GM19025 (cell line): ENCODE data around the gene CXXC4.

Source experiments
- ATAC-seq: cut with Tn5 transposase; IDR thresholded peaks from one replicate; pipeline ENCODE4 v1.9.1; 2021; ENCODE audit warnings: mild to moderate bottlenecking, low read depth, moderate library complexity; ENCODE audit not compliant: unreplicated experiment

The CXXC4 gene

DNA sequence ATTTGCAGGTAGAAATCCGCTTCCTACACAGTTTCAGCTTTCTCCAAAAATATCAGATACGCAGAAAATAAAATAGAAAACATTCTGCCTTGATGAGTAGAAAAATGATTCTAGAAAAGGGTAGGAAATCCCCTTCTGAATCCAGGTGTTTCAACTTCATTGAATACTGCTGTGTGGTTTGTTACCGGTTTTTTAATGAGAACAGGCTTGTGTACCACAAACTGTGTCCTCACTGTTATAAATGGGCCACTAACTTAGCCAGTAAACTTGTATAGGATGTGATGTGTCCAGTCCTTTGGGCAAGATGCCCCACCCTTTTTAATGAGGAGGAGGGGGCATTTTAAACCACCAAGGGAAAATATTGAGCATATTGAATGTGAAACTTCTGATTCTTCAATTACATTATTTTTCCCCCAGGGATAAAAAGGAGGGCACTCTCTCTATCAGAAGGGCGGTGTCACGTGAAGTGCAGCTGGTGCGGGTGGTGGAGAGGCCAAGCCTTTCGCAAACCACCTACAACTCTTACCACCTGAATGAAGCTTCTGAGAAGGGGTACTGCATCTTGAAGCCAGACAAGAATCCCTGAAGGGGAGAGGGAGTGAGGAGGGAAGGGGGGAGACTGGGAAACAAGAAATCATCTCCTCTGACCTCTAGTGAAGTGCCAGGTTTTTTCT, 4.5 kb downstream of the CXXC4 start:
- peak; percentile 40 for ATAC-seq

- ATAC-seq, result peak; percentile 24
Measured at GRCh38 chr4:104489731-104490095, 5.0 kb downstream of the CXXC4 start.

GRCh38 chr4:104488151-104488550, 6.5 kb downstream of the CXXC4 start:
- no peak for ATAC-seq

GRCh38 chr4:104486716-104487504, 7.8 kb downstream of the CXXC4 start:
- no peak for ATAC-seq

DNA sequence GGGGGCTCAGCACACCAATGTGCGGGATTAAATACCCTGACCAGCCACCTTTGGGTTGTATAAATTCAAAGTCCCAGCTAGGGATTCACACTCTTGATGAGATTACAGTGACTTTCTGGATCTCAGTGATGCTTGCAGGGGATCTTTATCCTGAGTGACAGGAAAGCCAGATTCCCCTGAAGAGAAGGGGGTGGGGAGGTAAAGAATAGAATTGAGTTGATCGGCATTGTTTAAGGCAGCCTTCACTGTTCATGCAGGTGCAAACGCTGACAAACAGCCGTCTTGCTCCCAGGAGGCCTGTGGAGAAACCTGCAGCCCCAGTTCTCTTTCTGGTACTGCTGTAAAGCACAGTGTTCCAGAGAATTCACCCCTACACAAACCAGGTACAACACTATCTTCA, 19.0 kb downstream of the CXXC4 start:
- no peak for ATAC-seq

- ATAC-seq, result no peak
Measured at GRCh38 chr4:104472766-104473165, 21.9 kb downstream of the CXXC4 start.

GRCh38 chr4:104470770-104471169, 23.9 kb downstream of the CXXC4 start:
- no peak for ATAC-seq

GRCh38 chr4:104469794-104470193, 24.9 kb downstream of the CXXC4 start:
- ATAC-seq, result no peak

DNA sequence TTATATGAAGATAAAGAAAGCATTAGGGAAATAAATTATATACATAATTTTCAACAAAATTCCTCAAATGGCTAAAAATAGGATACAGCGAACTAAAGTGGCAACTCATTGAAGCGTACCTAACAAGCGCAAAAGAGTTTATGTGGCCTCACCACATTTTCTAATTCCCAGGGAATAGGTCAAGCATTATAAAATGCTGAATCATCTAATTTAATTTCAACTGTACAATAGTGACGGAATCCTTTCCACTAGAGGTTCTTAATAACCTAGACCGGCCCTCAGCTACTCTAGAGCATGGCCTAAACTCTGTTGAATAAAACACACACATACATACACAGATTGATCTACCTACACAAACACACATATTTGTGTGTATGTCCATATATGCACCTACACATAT, 29.1 kb downstream of the CXXC4 start:
- ATAC-seq, result no peak

- ATAC-seq, result no peak
Measured at GRCh38 chr4:104465201-104465600, 29.5 kb downstream of the CXXC4 start.

DNA sequence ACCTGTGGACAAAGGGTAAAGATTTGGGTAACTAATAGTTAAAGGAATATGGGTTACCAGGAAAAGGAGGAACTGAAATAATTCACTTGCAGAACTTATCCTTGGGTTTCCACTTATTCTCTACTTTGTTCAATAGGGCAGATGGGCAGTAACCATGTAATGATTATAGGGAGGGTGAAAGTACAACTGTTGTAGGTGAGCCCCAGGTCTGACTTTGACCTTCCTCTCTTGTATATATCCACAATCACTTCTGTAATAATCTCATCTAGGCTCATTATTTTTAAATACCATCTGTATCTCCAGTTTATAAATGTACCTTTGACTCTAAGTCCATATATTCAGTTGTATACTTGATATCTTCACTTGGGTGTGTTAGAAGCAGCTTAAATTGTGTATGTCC, 32.1 kb downstream of the CXXC4 start:
- no peak for ATAC-seq

DNA sequence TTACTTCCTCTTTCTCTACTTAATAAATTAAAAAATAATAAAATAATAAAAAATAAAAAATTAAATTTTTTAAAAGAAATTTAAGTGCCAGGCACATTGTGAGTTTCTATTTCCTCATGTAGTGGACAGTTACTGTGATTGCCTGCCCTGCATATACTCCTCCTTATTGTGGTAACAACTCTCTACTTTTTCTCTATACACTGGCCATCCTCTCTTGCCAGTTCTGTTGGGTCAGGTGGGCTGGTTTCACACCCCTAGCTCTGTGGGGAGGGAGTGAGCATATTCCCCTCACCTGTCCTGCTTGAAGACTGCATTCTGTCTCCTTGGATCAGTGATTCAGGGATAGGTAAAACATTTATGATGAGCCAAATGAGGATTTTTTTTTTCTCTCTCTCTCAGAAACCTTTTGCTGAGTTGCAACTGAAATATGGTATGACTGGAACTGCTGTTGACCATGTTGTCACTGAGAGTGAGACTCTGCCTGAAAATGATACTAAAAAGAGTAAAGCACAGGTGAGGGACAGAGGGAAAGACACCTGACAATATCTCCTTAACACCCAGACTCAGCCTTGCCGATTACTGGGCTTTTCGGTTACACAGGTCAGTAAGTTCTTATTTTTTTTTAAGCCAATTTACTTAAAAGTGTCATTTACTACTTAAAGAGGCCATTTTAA, 37.2 kb downstream of the CXXC4 start:
- ATAC-seq, result no peak

DNA sequence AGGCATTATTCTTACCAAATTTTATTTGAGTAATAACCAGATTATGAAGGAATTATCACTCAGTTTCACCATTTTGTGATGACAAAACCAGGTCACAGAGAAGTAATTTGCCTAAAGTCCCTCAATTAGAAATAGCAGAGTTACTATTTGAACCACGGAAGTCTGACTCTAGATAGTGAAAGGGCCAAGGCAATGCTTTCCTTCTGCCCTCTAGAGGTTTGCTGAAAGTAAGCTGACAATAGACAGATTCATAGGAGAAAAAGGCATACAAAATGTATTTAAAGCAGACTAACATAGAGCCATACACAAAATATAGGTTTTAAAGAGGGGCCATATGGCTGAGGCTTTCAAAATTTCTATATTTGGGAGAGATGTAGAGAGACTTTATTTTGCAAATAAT, 43.1 kb downstream of the CXXC4 start:
- peak; percentile 57 for ATAC-seq

GRCh38 chr4:104449537-104449936, 45.2 kb downstream of the CXXC4 start:
- no peak for ATAC-seq

DNA sequence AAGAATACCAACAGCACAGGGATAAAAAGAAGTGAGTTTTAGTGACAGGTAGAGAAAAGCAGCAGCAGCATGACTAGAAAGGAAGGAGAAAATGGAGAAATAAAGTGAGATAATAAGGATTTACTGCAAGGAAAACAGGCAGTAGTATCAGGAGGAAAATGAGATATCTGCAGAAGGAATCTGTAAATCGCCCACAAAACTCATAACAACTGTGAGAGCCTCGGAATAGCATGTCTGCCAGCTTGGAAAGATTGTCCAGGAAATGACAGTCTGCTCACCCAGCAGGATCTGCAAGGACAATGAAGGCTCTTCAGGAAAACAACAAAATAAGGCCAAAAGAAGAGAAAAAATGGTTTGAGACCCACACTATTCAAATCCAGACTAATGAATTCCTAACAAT, 47.4 kb downstream of the CXXC4 start:
- ATAC-seq, result no peak

- ATAC-seq, result no peak
Measured at GRCh38 chr4:104446431-104447278, 48.0 kb downstream of the CXXC4 start.

GRCh38 chr4:104444685-104445084, 50.0 kb downstream of the CXXC4 start:
- ATAC-seq, result no peak

GRCh38 chr4:104436542-104436941, 58.2 kb downstream of the CXXC4 start:
- ATAC-seq, result no peak

- ATAC-seq, result no peak
Measured at GRCh38 chr4:104429150-104429741, 65.4 kb downstream of the CXXC4 start.

DNA sequence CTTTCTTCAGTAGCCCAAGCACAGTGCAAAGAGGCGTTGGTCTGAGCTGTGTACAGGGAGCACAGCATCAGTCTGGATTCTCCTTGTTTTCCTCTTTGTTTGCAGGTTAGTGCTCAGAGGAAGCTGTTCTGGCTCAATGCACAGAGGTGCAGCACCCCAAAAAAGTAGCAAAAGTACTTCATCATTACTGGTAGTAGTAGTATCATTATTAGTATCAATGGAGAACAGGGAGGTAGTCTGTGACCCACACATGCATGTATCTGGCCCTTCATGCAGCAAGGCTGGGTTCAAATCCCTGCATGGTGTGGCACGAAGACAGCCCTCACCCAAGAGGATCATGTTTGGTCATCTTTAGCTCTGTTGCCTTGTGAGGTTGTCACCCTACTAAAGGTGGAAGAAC, 68.7 kb downstream of the CXXC4 start:
- no peak for ATAC-seq
